GM18499 (cell line): ENCODE measurements around the gene PTPRG.
"Not testable (repeated sequence)": the region's sequence is repeated elsewhere in the genome, so short reads cannot be mapped to it uniquely, and the experiment has no call there.

Experiments
- ATAC-seq: cut with Tn5 transposase; IDR thresholded peaks from one replicate; pipeline ENCODE4 v1.9.1; 2021; ENCODE audit warnings: moderate number of reproducible peaks; ENCODE audit not compliant: insufficient read depth, unreplicated experiment

The PTPRG gene

GRCh38 chr3:61810953-61811497, 249.7 kb downstream of the PTPRG start:
- ATAC-seq: no peak

- ATAC-seq: no peak
Observed at GRCh38 chr3:61811652-61812051, 250.3 kb downstream of the PTPRG start.

GRCh38 chr3:61812085-61812484, 250.7 kb downstream of the PTPRG start:
- ATAC-seq: no peak

GRCh38 chr3:61812517-61812916, 251.1 kb downstream of the PTPRG start:
- no peak for ATAC-seq

- ATAC-seq: no peak
Observed at GRCh38 chr3:61813636-61814035, 252.3 kb downstream of the PTPRG start.

GRCh38 chr3:61814674-61815073, 253.3 kb downstream of the PTPRG start:
- ATAC-seq: no peak

GRCh38 chr3:61816304-61816703, 254.9 kb downstream of the PTPRG start:
- ATAC-seq: not testable (repeated sequence)

GRCh38 chr3:61819861-61820260, 258.5 kb downstream of the PTPRG start:
- ATAC-seq: no peak

GRCh38 chr3:61820306-61820992, 259.1 kb downstream of the PTPRG start:
- ATAC-seq: no peak

GRCh38 chr3:61821823-61822251, 260.5 kb downstream of the PTPRG start:
- no peak for ATAC-seq

GRCh38 chr3:61822588-61822987, 261.2 kb downstream of the PTPRG start:
- ATAC-seq: no peak

GRCh38 chr3:61824553-61825135, 263.3 kb downstream of the PTPRG start:
- ATAC-seq: no peak

GRCh38 chr3:61826161-61826560, 264.8 kb downstream of the PTPRG start:
- ATAC-seq: no peak

GRCh38 chr3:61828184-61828874, 267.0 kb downstream of the PTPRG start:
- no peak for ATAC-seq

GRCh38 chr3:61828880-61829721, 267.7 kb downstream of the PTPRG start:
- ATAC-seq: no peak

GRCh38 chr3:61829722-61830350, 268.5 kb downstream of the PTPRG start:
- ATAC-seq: no peak

- ATAC-seq: no peak
Observed at GRCh38 chr3:61831973-61832372, 270.6 kb downstream of the PTPRG start.

GRCh38 chr3:61832375-61833229, 271.2 kb downstream of the PTPRG start:
- no peak for ATAC-seq

- no peak for ATAC-seq
Observed at GRCh38 chr3:61839256-61839655, 277.9 kb downstream of the PTPRG start.
